ENCODE measurements around the gene NSD2.

Gene NSD2

GRCh38 chr4:1823545-1823932 is 47.7 kb upstream of the NSD2 start:
- no peaks in the 10 kb centered on the region for H3K27me3 ChIP-seq (ENCODE audit: low read depth, low read length)
- H3K4me1 ChIP-seq (ENCODE audit: low read length), result no peaks in the 10 kb centered on the region
- H4K20me1 ChIP-seq (ENCODE audit: insufficient read depth, low read length), result no peaks in the 10 kb centered on the region
- no peak overlapping the region for H2AFZ ChIP-seq (ENCODE audit: low read depth, low read length)
- TF ChIP-seq CTCF (IDR thresholded peaks at IDR 0.05; ENCODE audit: low read depth, low read length) (no peak), EZH2phosphoT487 (IDR thresholded peaks at IDR 0.05; ENCODE audit: low read depth) (no peak)
- no peak overlapping the region for H3K27ac ChIP-seq (ENCODE audit: low read length)
- H3K4me2 ChIP-seq (ENCODE audit: low read length), result no peak overlapping the region
- peaks cover 33% of the 10 kb centered on the region for H3K36me3 ChIP-seq (replicated peaks; ENCODE audit: low read depth, low read length)
- H3K79me2 ChIP-seq (ENCODE audit: low read length), result no peaks in the 10 kb centered on the region
- H3K9ac ChIP-seq (ENCODE audit: low read length), result no peak overlapping the region
- H3K9me3 ChIP-seq (ENCODE audit: insufficient read depth, low read length), result no peaks in the 10 kb centered on the region
- H3K4me3 ChIP-seq (ENCODE audit: low read length), result no peak overlapping the region

- Histone ChIP-seq H2AFZ (ENCODE audit: low read depth, low read length) (no peak overlapping the region), H3K27me3 (ENCODE audit: low read depth, low read length) (no peaks in the 10 kb centered on the region), H3K4me2 (ENCODE audit: low read length) (no peak overlapping the region), H3K36me3 (replicated peaks; ENCODE audit: low read depth, low read length) (peaks cover 39% of the 10 kb centered on the region), H3K4me3 (ENCODE audit: low read length) (no peak overlapping the region), H3K9ac (ENCODE audit: low read length) (no peak overlapping the region), H3K27ac (ENCODE audit: low read length) (no peak overlapping the region), H3K9me3 (ENCODE audit: insufficient read depth, low read length) (no peaks in the 10 kb centered on the region), H4K20me1 (ENCODE audit: insufficient read depth, low read length) (no peaks in the 10 kb centered on the region), H3K4me1 (ENCODE audit: low read length) (no peaks in the 10 kb centered on the region), H3K79me2 (ENCODE audit: low read length) (no peaks in the 10 kb centered on the region)
- no peak for TF ChIP-seq EZH2phosphoT487 (IDR thresholded peaks at IDR 0.05; ENCODE audit: low read depth)
- no peak for TF ChIP-seq CTCF (IDR thresholded peaks at IDR 0.05; ENCODE audit: low read depth, low read length)
Measured at GRCh38 chr4:1824746-1825145, 46.4 kb upstream of the NSD2 start.

- Histone ChIP-seq H3K4me3 (ENCODE audit: low read length) (no peak overlapping the region), H3K4me1 (ENCODE audit: low read length) (no peaks in the 10 kb centered on the region), H2AFZ (ENCODE audit: low read depth, low read length) (no peak overlapping the region), H3K9me3 (ENCODE audit: insufficient read depth, low read length) (no peaks in the 10 kb centered on the region), H3K27me3 (ENCODE audit: low read depth, low read length) (no peaks in the 10 kb centered on the region), H3K9ac (ENCODE audit: low read length) (no peak overlapping the region), H3K36me3 (replicated peaks; ENCODE audit: low read depth, low read length) (peaks cover 44% of the 10 kb centered on the region), H3K27ac (ENCODE audit: low read length) (no peak overlapping the region), H3K4me2 (ENCODE audit: low read length) (no peak overlapping the region), H4K20me1 (ENCODE audit: insufficient read depth, low read length) (no peaks in the 10 kb centered on the region), H3K79me2 (ENCODE audit: low read length) (no peaks in the 10 kb centered on the region)
- TF ChIP-seq CTCF (IDR thresholded peaks at IDR 0.05; ENCODE audit: low read depth, low read length) (no peak), EZH2phosphoT487 (IDR thresholded peaks at IDR 0.05; ENCODE audit: low read depth) (no peak)
Measured at GRCh38 chr4:1825326-1825725, 45.9 kb upstream of the NSD2 start.

- Histone ChIP-seq H3K27ac (ENCODE audit: low read length) (no peak overlapping the region), H4K20me1 (ENCODE audit: insufficient read depth, low read length) (no peaks in the 10 kb centered on the region), H3K9me3 (ENCODE audit: insufficient read depth, low read length) (no peaks in the 10 kb centered on the region), H3K36me3 (replicated peaks; ENCODE audit: low read depth, low read length) (peaks cover 52% of the 10 kb centered on the region), H3K9ac (ENCODE audit: low read length) (no peak overlapping the region), H3K4me1 (ENCODE audit: low read length) (no peaks in the 10 kb centered on the region), H3K4me3 (ENCODE audit: low read length) (no peak overlapping the region), H3K79me2 (ENCODE audit: low read length) (no peaks in the 10 kb centered on the region), H3K27me3 (ENCODE audit: low read depth, low read length) (no peaks in the 10 kb centered on the region), H2AFZ (ENCODE audit: low read depth, low read length) (no peak overlapping the region), H3K4me2 (ENCODE audit: low read length) (no peak overlapping the region)
- TF ChIP-seq EZH2phosphoT487 (IDR thresholded peaks at IDR 0.05; ENCODE audit: low read depth) (no peak), CTCF (IDR thresholded peaks at IDR 0.05; ENCODE audit: low read depth, low read length) (no peak)
Measured at GRCh38 chr4:1826531-1827350, 44.5 kb upstream of the NSD2 start.
